SU-DHL-6 (cell line): ENCODE results near the gene UFD1.

Experiments used
- H2AFZ ChIP-seq: fragments of 200-600 bp; sonication (generic); 2 replicates; pipeline ENCODE4 v1.6.1; 2014; ENCODE audit warnings: low read depth, mild to moderate bottlenecking, moderate library complexity, mixed read lengths, antibody characterized with exemption, low read length; ENCODE audit not compliant: severe bottlenecking
- H3F3A ChIP-seq: fragments of 200-600 bp; shearing (Covaris generic); 2 replicates; pipeline ENCODE4 v1.6.0; 2016; ENCODE audit warnings: antibody characterized with exemption, mild to moderate bottlenecking; ENCODE audit not compliant: insufficient read depth
- H3K27ac ChIP-seq: fragments of 200-600 bp; sonication (generic); 2 replicates; pipeline ENCODE4 v1.5.1; 2016; ENCODE audit warnings: low read depth, mild to moderate bottlenecking, low read length, moderate library complexity, mixed read lengths
- H3K27me3 ChIP-seq: fragments of 200-600 bp; sonication (generic), shearing (Covaris generic); 2 replicates; pipeline ENCODE4 v1.6.0; 2014; ENCODE audit warnings: mild to moderate bottlenecking, low read length
- H3K36me3 ChIP-seq: fragments of 200-600 bp; sonication (generic); 2 replicates; pipeline ENCODE4 v1.6.1; 2014; ENCODE audit warnings: mild to moderate bottlenecking, low read length, mixed read lengths
- H3K4me2 ChIP-seq: fragments of 300-600, 200-600 bp; shearing (Covaris generic), sonication (generic); 2 replicates; pipeline ENCODE4 v1.6.0; 2014; ENCODE audit warnings: low read length, low read depth, mild to moderate bottlenecking; ENCODE audit not compliant: poor library complexity, severe bottlenecking
- H3K4me3 ChIP-seq: fragments of 200-600 bp; sonication (generic); 2 replicates; pipeline ENCODE4 v1.5.1; 2014; ENCODE audit warnings: antibody characterized with exemption, low read length, mild to moderate bottlenecking, mixed read lengths; ENCODE audit not compliant: insufficient read depth, poor library complexity, severe bottlenecking
- H3K79me2 ChIP-seq: fragments of 200-600 bp; sonication (generic); 2 replicates; pipeline ENCODE4 v1.6.1; 2014; ENCODE audit warnings: mild to moderate bottlenecking, low read length, moderate library complexity; ENCODE audit not compliant: insufficient read depth
- H3K9ac ChIP-seq: fragments of 200-600 bp; sonication (generic); 2 replicates; pipeline ENCODE4 v1.7.0; 2014; ENCODE audit warnings: mild to moderate bottlenecking, low read length
- H3K9me2 ChIP-seq: fragments of 200-600 bp; sonication (generic); replicated peaks from 2 replicates; pipeline ENCODE4 v1.6.1; 2014; ENCODE audit warnings: low read length; ENCODE audit not compliant: insufficient read depth
- H3K9me3 ChIP-seq: fragments of 200-600 bp; sonication (generic); 2 replicates; pipeline ENCODE4 v1.6.1; 2014; ENCODE audit warnings: low read length, mixed read lengths; ENCODE audit not compliant: insufficient read depth
- H4K20me1 ChIP-seq: fragments of 200-600 bp; sonication (generic); 2 replicates; pipeline ENCODE4 v1.6.1; 2014; ENCODE audit warnings: low read depth, mild to moderate bottlenecking, antibody characterized with exemption, low read length, moderate library complexity, mixed read lengths
- CTCF ChIP-seq: fragments of 200-600 bp; sonication (generic); IDR thresholded peaks from one replicate; pipeline ENCODE4 v1.5.1; 2017; ENCODE audit warnings: antibody characterized with exemption, mild to moderate bottlenecking, low read length, moderate library complexity; ENCODE audit not compliant: insufficient read depth, poor library complexity, severe bottlenecking
- EZH2phosphoT487 ChIP-seq: fragments of 200-600 bp; sonication (generic), shearing (Covaris generic); conservative IDR thresholded peaks from 2 replicates; pipeline ENCODE4 v1.6.1; 2018; ENCODE audit warnings: mild to moderate bottlenecking, antibody characterized with exemption, low read length, moderate library complexity, mixed read lengths

Gene UFD1

GRCh38 chr22:19517919-19518611 lies 39.1 kb upstream of the UFD1 start:
- Histone ChIP-seq H3K79me2 (no peaks in the 10 kb centered on the region), H3K27me3 (no peaks in the 10 kb centered on the region)
- TF ChIP-seq CTCF (no peak), EZH2phosphoT487 (no peak)

GRCh38 chr22:19517171-19517500 lies 38.1 kb upstream of the UFD1 start:
- Histone ChIP-seq H3K27ac (no peak overlapping the region), H3K36me3 (no peaks in the 10 kb centered on the region), H3K79me2 (no peaks in the 10 kb centered on the region), H3K9me2 (no peaks in the 10 kb centered on the region), H2AFZ (no peak overlapping the region), H4K20me1 (no peaks in the 10 kb centered on the region), H3F3A (0 out of 2 replicates have a peak, but pooled peaks cover 2% of the 10 kb centered on the region), H3K4me2 (no peak overlapping the region), H3K9me3 (no peaks in the 10 kb centered on the region), H3K4me3 (no peak overlapping the region), H3K27me3 (no peaks in the 10 kb centered on the region), H3K9ac (no peak overlapping the region)
- TF ChIP-seq CTCF (no peak), EZH2phosphoT487 (no peak)

More at GRCh38 chr22:19517919-19518611, 39.1 kb upstream of the UFD1 start:
- Histone ChIP-seq H3K36me3 (no peaks in the 10 kb centered on the region), H3K9me2 (no peaks in the 10 kb centered on the region), H3K9ac (no peak overlapping the region), H4K20me1 (no peaks in the 10 kb centered on the region), H3K4me3 (no peak overlapping the region), H3F3A (0 out of 2 replicates have a peak, but pooled peaks cover 1% of the 10 kb centered on the region), H3K9me3 (no peaks in the 10 kb centered on the region), H3K27ac (no peak overlapping the region), H2AFZ (no peak overlapping the region), H3K4me2 (no peak overlapping the region)

- TF ChIP-seq CTCF (no peak), EZH2phosphoT487 (no peak)
- Histone ChIP-seq H3K4me3 (no peak overlapping the region), H3K36me3 (no peaks in the 10 kb centered on the region), H4K20me1 (no peaks in the 10 kb centered on the region), H3K27ac (no peak overlapping the region), H3K9me2 (no peaks in the 10 kb centered on the region), H2AFZ (no peak overlapping the region), H3K4me2 (no peak overlapping the region), H3F3A (0 out of 2 replicates have a peak, but pooled peaks cover 2% of the 10 kb centered on the region), H3K79me2 (no peaks in the 10 kb centered on the region), H3K9ac (no peak overlapping the region), H3K27me3 (no peaks in the 10 kb centered on the region), H3K9me3 (no peaks in the 10 kb centered on the region)
These were observed 37.6 kb upstream of the UFD1 start for GRCh38 chr22:19516378-19517170.
